Coronary artery (tissue), 2 donors: ENCODE measurements around the gene ASH1L.

ENCODE experiments used
- DNase-seq: peaks from one replicate; pipeline ENCODE4 v3.0.0-alpha.2; 2017; ENCODE audit warnings: low spot score
- H3K27ac ChIP-seq, 2 donors: fragments of 200-600 bp; sonication (generic); one replicate each; pipeline ENCODE4 v1.5.1; 2016 to 2019
- H3K4me3 ChIP-seq: fragments of 200-600 bp; sonication (generic); 2 replicates; pipeline ENCODE4 v1.5.1; 2016; ENCODE audit warnings: mild to moderate bottlenecking, moderate library complexity
- TF ChIP-seq, protein P1 (sequence below): fragments of 200-600 bp; sonication (generic); IDR thresholded peaks from one replicate; pipeline ENCODE4 v1.5.1; 2019; ENCODE audit warnings: antibody characterized with exemption

The ASH1L gene

DNA sequence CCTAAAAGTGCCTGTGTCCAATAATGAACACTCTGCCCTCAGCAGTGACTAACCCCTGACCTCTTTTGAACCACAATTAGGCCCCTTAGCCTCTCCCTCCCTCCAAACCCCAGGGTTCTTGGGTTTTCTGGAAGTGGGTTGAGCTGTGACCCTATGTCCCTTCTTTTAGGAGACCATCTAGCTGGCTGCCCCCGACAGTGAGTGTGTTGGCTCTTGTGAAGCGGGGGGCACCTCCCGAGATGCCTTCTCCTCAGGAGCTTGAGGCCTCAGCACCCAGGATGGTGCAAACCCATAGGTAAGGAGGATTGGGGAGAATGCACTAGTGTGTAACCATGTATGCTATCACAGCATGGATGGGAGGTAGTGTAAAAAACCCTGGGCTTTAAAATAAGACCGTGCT is 234.6 kb downstream of the ASH1L start:
- Histone ChIP-seq H3K27ac (no peak overlapping the region), H3K4me3 (no peak overlapping the region)
- TF ChIP-seq, protein P1, sequence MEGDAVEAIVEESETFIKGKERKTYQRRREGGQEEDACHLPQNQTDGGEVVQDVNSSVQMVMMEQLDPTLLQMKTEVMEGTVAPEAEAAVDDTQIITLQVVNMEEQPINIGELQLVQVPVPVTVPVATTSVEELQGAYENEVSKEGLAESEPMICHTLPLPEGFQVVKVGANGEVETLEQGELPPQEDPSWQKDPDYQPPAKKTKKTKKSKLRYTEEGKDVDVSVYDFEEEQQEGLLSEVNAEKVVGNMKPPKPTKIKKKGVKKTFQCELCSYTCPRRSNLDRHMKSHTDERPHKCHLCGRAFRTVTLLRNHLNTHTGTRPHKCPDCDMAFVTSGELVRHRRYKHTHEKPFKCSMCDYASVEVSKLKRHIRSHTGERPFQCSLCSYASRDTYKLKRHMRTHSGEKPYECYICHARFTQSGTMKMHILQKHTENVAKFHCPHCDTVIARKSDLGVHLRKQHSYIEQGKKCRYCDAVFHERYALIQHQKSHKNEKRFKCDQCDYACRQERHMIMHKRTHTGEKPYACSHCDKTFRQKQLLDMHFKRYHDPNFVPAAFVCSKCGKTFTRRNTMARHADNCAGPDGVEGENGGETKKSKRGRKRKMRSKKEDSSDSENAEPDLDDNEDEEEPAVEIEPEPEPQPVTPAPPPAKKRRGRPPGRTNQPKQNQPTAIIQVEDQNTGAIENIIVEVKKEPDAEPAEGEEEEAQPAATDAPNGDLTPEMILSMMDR, result no peak
- DNase-seq, result no peak

DNA sequence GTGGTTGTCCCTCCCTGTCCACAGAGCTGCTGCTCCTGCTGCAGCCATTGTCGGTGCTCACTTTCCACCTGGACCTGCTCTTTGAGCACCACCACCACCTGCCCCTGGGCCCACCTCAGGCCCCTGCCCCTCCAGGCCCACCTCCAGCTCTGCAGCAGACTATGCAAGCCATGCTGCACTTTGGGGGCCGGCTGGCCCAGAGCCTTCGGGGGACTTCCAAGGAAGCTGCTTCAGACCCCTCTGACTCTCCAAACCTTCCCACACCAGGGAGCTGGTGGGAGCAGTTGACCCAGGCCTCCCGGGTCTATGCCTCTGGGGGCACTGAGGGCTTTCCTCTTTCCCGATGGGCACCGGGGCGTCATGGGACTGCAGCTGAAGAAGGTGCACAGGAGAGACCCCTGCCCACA is 236.0 kb downstream of the ASH1L start:
- TF ChIP-seq, protein P1, result no peak
- Histone ChIP-seq H3K4me3 (no peak overlapping the region), H3K27ac (no peak overlapping the region)
- DNase-seq, result no peak

DNA sequence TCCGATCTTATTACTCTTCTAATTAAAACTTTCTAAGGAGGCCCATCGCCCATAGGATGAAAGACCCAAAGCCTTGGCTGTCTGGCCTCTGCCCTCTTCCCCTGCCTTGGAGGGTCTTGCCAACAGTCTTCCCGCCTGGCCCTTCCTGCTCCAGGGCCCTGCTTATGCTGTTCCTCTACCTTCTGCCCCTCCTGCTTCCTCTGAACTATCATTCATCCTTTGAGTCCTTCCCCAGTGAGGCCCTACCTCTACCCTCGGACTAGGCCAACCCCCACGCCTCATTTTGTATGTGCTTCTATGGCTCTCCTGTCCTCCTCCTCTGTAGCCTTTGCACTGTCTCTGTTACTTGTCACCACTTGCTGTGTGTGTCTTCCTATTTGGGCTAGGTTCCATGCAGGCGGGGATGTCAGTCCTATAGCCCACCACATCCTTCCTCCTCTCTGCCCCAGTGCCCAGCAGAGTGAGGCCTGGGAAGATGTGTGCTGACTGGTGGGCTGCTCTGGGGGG is 236.5 kb downstream of the ASH1L start:
- H3K27ac ChIP-seq, result no peak overlapping the region
- H3K4me3 ChIP-seq, result no peak overlapping the region

DNA sequence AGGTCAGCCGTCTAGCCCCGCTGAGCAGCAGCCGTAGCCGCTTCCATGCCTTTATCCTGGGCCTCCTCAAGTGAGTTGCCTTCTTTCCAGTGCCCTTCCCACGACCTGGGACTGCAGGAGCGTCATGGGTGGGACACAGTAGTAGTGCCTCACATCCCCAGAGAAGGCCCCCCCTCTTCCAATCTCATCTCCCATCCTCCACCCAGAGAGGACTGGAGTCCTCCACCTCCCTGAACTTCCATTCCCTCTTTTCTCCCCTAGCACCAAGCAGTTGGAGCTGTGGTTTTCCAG is 237.1 kb downstream of the ASH1L start:
- no peak for DNase-seq
- peak overlapping the region in 1 of 2 donors; percentile 98 for H3K27ac ChIP-seq
- TF ChIP-seq, protein P1, result no peak
- peak overlapping the region; percentile 87 for H3K4me3 ChIP-seq

More for the DNA sequence above, 236.5 kb downstream of the ASH1L start:
- no peak for DNase-seq
- TF ChIP-seq, protein P1, result no peak

DNA sequence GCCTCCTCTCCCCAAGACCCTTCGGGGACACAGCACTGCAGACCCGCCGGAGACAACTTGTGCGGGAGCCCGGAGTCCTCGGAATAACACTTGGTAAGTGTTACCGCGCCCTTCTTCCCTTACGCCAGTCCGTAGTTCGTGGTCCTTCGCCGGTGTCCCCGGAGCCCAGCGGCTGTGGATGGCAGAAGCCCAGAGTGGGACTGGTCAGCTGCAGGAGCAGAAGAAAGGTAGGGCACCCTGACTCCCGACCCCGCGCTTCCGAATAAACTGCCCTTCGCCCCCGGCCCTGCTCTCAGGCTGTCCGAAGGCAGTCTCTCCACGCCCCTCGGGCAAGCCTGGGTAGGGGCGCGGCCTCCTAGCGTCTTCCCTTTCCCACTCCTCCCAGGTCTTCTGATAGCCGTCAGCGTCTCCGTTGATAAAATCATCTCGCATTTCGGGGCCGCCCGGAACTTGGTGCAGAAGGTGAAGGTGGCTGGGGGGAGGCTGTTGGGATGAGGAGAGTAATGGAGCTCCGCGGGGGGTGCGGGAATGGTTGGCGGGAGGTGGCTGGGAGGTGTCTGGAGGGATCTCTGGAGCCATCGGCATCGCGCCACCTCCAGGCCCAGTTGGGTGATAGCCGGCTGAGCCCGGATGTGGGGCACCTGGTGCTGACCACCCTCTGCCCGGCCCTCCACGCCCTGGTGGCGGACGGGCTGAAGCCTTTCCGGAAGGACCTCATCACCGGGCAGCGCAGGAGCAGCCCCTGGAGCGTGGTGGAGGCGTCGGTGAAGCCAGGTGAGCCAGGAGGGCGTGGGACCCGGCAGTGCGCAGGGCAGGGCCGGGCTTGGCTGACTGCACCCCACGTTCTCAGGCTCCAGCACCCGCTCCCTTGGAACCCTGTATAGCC is 237.6 kb downstream of the ASH1L start:
- Histone ChIP-seq H3K27ac (peak overlapping the region; percentile 98 to 99), H3K4me3 (peak overlapping the region; percentile 87)
- peak; percentile 83 for DNase-seq
- TF ChIP-seq, protein P1, result no peak

DNA sequence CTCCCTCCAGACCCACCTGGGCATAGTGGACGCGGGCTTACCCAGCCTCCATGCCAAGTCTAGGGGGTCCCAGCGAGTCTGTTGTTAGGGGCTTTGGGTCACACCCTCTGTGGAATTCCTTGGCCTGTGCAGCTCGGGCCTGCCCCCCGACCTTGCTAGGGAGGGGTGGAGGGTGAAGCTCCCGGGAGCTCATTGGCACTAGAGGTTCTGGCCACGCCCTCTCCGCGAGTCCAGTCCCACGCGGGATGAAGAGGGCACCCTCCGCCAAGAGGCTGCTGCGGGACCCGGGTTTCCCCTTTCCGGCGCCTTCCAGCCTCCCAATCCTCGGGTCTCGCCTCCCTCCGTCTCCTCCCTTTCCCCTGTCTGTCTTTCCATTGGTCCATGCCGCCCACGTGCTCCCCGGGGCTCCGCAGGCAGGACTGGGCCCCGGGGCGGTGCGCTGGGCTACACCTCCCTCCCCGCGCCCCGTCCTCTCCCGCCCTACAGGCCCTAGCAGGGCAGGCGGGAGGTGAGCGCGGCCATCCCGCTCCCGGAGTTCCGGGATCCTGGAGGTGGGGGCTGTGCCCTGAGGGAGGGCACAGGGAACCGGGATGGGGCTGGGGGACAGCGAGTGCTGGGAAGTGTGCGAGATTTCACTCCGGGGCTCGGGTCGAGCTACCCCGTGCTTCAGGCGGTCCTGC is 238.4 kb downstream of the ASH1L start:
- peak overlapping the region; percentile 87 for H3K4me3 ChIP-seq
- TF ChIP-seq, protein P1, result no peak
- peak overlapping the region; percentile 98 to 99 for H3K27ac ChIP-seq
- DNase-seq, result peak; percentile 98
